ENCODE measurements around the gene PIP4K2A. TPM values are rescaled to one million over a fixed set of nuclear protein-coding genes. Genes with fewer than 3 reads are reported as not detected.

The PIP4K2A gene
- total RNA-seq, 2 donors from 2014 or later = 3.6 to 7.8 TPM

DNA sequence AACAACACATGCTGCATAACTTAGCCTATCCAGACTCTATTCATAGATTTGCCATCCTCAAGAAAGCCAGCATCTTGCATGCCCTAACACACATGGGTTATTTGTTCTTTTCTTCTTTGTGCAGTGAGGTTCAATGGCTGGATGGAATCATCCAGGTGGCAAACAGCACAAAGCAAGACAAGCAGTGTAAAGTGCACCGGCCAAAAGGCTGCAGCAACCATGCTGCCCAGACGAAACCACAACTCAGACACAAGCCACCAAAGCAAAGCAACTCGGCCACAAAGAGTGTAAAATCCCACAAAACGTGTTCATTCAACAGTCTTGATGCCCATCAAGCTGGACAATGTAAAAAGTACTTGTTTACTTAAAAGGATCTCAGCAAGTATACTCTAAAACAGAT, 76.9 kb downstream of the PIP4K2A start:
- ATAC-seq (no peak), DNase-seq (no peak)
- Histone ChIP-seq H3K4me3 (no peak overlapping the region), H3K9me3 (no peaks in the 10 kb centered on the region), H3K36me3 (replicated peaks in 1 of 2; ENCODE audit: insufficient read depth in 1 of 2, low read depth in 2 of 2) (no peaks in the 10 kb centered on the region), H3K27me3 (no peaks in the 10 kb centered on the region), H3K4me1 (peaks cover 4% of the 10 kb centered on the region), H3K27ac (no peak overlapping the region)
- 90 to 91% methylated on average over 4 of the region's 4 CpGs for WGBS, 2 donors
- intact Hi-C loops (cut with DNase I) = no loop called here
- TF ChIP-seq, protein P1, sequence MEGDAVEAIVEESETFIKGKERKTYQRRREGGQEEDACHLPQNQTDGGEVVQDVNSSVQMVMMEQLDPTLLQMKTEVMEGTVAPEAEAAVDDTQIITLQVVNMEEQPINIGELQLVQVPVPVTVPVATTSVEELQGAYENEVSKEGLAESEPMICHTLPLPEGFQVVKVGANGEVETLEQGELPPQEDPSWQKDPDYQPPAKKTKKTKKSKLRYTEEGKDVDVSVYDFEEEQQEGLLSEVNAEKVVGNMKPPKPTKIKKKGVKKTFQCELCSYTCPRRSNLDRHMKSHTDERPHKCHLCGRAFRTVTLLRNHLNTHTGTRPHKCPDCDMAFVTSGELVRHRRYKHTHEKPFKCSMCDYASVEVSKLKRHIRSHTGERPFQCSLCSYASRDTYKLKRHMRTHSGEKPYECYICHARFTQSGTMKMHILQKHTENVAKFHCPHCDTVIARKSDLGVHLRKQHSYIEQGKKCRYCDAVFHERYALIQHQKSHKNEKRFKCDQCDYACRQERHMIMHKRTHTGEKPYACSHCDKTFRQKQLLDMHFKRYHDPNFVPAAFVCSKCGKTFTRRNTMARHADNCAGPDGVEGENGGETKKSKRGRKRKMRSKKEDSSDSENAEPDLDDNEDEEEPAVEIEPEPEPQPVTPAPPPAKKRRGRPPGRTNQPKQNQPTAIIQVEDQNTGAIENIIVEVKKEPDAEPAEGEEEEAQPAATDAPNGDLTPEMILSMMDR (IDR thresholded peaks at IDR 0.05) = no peak
- no peak for TF ChIP-seq POLR2A (IDR thresholded peaks at IDR 0.05)

- Histone ChIP-seq H3K4me1 (peaks cover 4% of the 10 kb centered on the region), H3K4me3 (no peak overlapping the region), H3K9me3 (no peaks in the 10 kb centered on the region), H3K27ac (no peak overlapping the region), H3K36me3 (replicated peaks in 1 of 2; ENCODE audit: insufficient read depth in 1 of 2, low read depth in 2 of 2) (no peaks in the 10 kb centered on the region), H3K27me3 (no peaks in the 10 kb centered on the region)
- DNase-seq (no peak), ATAC-seq (no peak)
- intact Hi-C loops (cut with DNase I) = no loop called here
- 93% methylated on average over 10 of the region's 10 CpGs for WGBS, 2 donors
- no peak for TF ChIP-seq POLR2A (IDR thresholded peaks at IDR 0.05)
- TF ChIP-seq, protein P1 (IDR thresholded peaks at IDR 0.05) = no peak
Observed at GRCh38 chr10:22635650-22636049, 78.7 kb downstream of the PIP4K2A start.

GRCh38 chr10:22634606-22635459, 79.5 kb downstream of the PIP4K2A start:
- H3K36me3 ChIP-seq (replicated peaks in 1 of 2; ENCODE audit: insufficient read depth in 1 of 2, low read depth in 2 of 2) = no peaks in the 10 kb centered on the region
- TF ChIP-seq, protein P1 (IDR thresholded peaks at IDR 0.05) = no peak
- no peak for TF ChIP-seq POLR2A (IDR thresholded peaks at IDR 0.05)
- H3K27me3 ChIP-seq = no peaks in the 10 kb centered on the region
- intact Hi-C loops (cut with DNase I) = no loop called here
- no peak overlapping the region for H3K4me3 ChIP-seq
- 87 to 96% methylated on average over 4 of the region's 4 CpGs for WGBS, 2 donors
- ATAC-seq = no peak
- no peak overlapping the region for H3K27ac ChIP-seq
- H3K9me3 ChIP-seq = no peaks in the 10 kb centered on the region
- no peak for DNase-seq
- H3K4me1 ChIP-seq = peaks cover 12% of the 10 kb centered on the region

DNA sequence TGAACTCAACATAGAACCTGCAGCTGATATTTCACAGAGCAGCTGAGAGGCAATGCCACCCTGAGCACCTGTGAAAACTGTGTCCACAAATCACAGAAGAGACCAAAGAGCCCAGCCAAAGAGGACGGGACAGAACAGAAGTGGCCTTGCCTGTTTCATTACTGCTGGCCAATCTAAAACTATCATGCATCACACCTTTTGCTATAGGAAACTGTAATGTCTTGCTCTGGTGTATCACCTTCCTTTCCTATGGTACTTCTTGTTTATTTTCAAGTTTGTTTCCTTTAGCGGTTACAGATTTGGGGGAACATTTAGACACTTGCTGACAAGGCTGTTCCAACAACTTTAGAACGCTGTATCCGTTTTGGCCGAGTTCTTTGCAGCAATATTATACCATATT, 80.3 kb downstream of the PIP4K2A start:
- TF ChIP-seq, protein P1 (IDR thresholded peaks at IDR 0.05) = no peak
- no peak for TF ChIP-seq POLR2A (IDR thresholded peaks at IDR 0.05)
- DNase-seq = no peak
- WGBS, 2 donors = 81 to 83% methylated on average over 5 of the region's 5 CpGs
- H3K4me3 ChIP-seq = no peak overlapping the region
- no peak for ATAC-seq
- no peak overlapping the region for H3K27ac ChIP-seq
- no peaks in the 10 kb centered on the region for H3K36me3 ChIP-seq (replicated peaks in 1 of 2; ENCODE audit: insufficient read depth in 1 of 2, low read depth in 2 of 2)
- peaks cover 13% of the 10 kb centered on the region for H3K4me1 ChIP-seq
- intact Hi-C loops (cut with DNase I) = no loop called here
- no peaks in the 10 kb centered on the region for H3K27me3 ChIP-seq
- no peaks in the 10 kb centered on the region for H3K9me3 ChIP-seq

DNA sequence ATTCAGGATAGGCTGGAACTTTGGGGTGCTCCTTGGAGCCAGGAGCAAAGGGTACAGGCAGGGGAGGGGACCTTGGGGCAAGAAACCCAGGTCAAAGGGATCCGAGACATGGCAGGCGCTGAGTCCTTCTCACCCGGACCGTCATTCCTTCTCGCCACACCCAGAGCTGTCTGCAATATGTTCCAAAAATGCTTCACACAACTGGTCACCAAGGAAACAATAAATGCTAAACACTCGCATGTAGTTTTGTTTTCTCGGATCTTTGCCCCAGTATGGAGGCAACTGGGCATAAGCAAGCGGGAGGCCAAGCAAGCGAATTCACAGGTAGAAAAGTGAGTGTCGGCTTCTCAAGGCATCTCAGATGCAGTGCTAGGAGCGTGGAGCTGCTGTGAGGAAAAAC, 80.8 kb downstream of the PIP4K2A start:
- Histone ChIP-seq H3K36me3 (replicated peaks in 1 of 2; ENCODE audit: insufficient read depth in 1 of 2, low read depth in 2 of 2) (no peaks in the 10 kb centered on the region), H3K4me1 (peaks cover 11% of the 10 kb centered on the region), H3K4me3 (no peak overlapping the region), H3K27me3 (no peaks in the 10 kb centered on the region), H3K27ac (no peak overlapping the region), H3K9me3 (no peaks in the 10 kb centered on the region)
- TF ChIP-seq, protein P1 (IDR thresholded peaks at IDR 0.05) = no peak
- no peak for TF ChIP-seq POLR2A (IDR thresholded peaks at IDR 0.05)
- 95% methylated on average over 11 of the region's 11 CpGs for WGBS, 2 donors
- no peak for ATAC-seq
- intact Hi-C loops (cut with DNase I) = no loop called here
- no peak for DNase-seq

All from body of pancreas (tissue), 4 donors.